Coronary artery (tissue), 2 donors: ENCODE measurements around the gene GNA14.
A peak's percentile ranks its signal among the peaks of the same experiment; 100 is the strongest.
"Not testable (repeated sequence)": the region's sequence is repeated elsewhere in the genome, so short reads cannot be mapped to it uniquely, and the experiment has no call there.

Source experiments
- DNase-seq: peaks from one replicate; pipeline ENCODE4 v3.0.0-alpha.2; 2017; ENCODE audit warnings: low spot score
- H3K27ac ChIP-seq, 2 donors: fragments of 200-600 bp; sonication (generic); one replicate each; pipeline ENCODE4 v1.5.1; 2016 to 2019
- H3K4me3 ChIP-seq: fragments of 200-600 bp; sonication (generic); 2 replicates; pipeline ENCODE4 v1.5.1; 2016; ENCODE audit warnings: mild to moderate bottlenecking, moderate library complexity
- CTCF ChIP-seq: fragments of 200-600 bp; sonication (generic); IDR thresholded peaks from one replicate; pipeline ENCODE4 v1.5.1; 2019; ENCODE audit warnings: antibody characterized with exemption

The GNA14 gene

DNA sequence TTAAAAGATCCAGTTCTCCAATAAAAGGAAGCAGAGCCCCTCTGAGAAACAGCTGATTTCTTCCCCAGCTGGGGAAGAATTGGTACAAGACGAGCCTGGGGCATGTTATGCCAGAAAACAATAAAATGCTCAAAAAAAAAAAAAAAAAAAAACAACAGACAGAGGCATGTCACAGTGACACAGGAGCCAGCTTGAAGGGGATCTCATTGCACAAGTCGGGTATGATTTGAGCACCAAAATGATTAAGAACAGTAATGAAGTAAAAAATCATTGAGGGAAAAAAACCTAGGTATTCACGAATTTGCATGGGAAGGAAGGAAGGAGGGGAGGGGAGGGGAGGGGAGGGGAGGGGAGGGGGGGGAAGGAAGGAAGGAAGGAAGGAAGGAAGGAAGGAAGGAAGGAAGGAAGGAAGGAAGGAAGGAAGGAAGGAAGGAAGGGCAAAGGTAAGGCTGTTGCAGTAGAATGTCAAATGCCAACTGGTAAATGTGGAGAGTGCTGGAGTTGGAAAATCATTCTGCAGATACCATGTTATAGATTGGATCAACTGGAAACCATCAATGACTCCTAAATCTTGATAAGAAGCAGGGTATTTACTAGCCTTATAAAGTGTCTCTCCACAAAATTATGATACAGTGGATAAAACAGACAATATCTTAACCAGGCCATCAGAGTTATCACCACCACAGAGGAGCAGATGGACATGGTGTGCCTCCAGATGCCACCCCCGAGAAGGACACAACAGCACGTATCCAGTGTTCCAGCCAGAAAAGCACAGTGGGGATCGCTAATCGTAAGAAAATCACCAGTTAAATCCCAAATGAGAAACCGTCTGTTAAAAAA lies 7.2 kb downstream of the GNA14 start:
- no peak for DNase-seq
- H3K4me3 ChIP-seq, result no peak overlapping the region
- TF ChIP-seq CTCF, result no peak
- H3K27ac ChIP-seq, result no peak overlapping the region

- H3K4me3 ChIP-seq, result no peak overlapping the region
- TF ChIP-seq CTCF, result no peak
- no peak for DNase-seq
- no peak overlapping the region for H3K27ac ChIP-seq
These were observed 15.5 kb downstream of the GNA14 start for GRCh38 chr9:77632652-77633051.

DNA sequence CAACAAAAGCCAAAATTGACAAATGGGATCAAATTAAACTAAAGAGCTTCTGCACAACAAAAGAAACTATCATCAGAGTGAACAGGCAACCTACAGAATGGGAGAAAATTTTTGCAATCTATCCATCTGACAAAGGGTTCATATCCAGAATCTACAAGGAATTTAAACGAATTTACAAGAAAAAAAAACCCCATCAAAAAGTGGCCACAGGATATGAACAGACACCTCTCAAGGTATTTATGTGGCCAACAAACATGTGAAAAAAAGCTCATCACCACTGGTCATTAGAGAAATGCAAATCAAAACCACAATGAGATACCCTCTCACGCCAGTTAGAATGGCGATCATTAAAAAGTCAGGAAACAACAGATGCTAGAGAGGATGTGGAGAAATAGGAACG lies 19.3 kb downstream of the GNA14 start:
- H3K27ac ChIP-seq, DNase-seq, H3K4me3 ChIP-seq: not testable (repeated sequence)

DNA sequence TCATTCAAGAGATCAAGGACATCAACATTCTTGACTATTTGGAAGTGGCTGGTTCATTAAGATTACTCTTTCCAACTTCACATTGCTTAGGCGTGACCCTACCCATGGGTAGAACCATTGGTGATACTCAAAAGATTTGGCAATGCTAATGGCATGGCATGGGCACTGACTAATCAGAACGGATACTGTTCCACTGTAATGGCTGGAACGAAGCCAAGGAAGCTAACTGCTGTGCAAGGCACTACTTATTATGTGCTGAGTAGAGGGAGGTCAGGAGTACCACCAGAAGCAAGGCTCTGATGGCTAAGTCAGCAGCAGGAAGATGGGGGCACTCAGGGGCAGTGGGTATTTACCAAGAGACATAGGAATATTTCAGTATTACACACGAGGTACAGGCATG lies 31.9 kb downstream of the GNA14 start:
- TF ChIP-seq CTCF, result no peak
- DNase-seq, result no peak
- no peak overlapping the region for H3K4me3 ChIP-seq
- no peak overlapping the region for H3K27ac ChIP-seq

DNA sequence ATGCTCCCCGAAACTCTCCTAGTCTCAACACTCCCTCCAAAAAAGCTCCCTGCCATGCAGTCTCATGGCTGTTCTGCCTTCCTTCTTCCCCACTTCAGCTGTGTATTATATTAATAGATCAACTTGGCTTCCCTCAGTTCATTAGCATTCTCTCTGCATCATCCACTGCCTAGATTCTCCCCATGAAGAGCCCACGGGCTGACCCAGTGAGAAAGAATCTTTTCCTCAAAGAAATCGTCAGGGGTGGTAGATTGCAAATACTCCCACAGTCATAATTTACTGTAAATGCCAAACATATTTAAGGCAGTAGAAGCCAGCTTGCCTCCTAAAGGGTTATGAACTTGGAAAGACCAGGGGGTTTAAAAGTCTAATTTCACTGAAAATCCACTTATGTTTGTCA lies 33.5 kb downstream of the GNA14 start:
- Histone ChIP-seq H3K27ac (no peak overlapping the region), H3K4me3 (no peak overlapping the region)
- no peak for DNase-seq
- no peak for TF ChIP-seq CTCF

- Histone ChIP-seq H3K27ac (no peak overlapping the region), H3K4me3 (no peak overlapping the region)
- DNase-seq, result no peak
- TF ChIP-seq CTCF, result no peak
These were observed 41.6 kb downstream of the GNA14 start for GRCh38 chr9:77606526-77606925.

DNA sequence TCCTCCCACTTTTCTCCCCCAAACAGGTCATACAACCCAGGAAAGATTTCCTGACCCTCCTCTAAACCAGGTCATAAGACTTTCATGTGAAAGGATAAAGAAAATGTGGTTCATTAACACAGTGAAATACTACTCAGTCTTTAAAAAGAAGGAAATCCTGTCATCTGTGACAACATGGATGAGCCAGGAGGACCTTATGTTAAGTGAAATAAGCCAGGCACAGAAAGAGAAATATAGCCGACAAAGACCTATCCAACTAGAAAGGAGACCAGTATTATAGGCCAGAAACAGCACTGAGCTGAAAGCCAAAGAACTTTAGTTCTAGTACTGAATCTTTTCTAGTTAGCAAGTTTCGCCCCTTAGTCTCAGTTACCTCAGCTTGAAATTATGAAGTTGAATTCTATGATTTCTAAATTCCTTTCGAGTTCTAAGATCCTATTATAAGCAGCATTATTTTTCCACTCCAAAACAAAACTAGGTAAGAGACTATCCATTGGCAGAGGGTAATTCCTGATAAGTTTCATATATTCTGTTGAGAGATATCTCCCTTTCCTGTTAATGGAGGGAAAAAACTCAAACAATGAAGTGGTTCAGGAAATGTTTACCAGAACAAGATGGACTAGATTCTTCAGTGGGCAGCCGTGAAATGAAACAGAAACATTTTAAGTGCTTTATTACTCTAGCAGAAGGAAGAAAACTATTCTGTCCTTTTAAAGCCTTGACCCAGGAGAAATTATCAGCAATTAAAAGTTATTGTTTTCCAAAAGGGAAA lies 42.5 kb downstream of the GNA14 start:
- H3K4me3 ChIP-seq, result no peak overlapping the region
- no peak for DNase-seq
- TF ChIP-seq CTCF, result no peak
- H3K27ac ChIP-seq, result peak overlapping the region in 1 of 2 donors; percentile 33
